Ishikawa (cell line): ENCODE measurements around the gene DHRS12.

Source experiments
- CEBPB ChIP-seq: IDR thresholded peaks from 2 replicates; pipeline ENCODE4 v1.6.1; 2012
- CREB1 ChIP-seq: IDR thresholded peaks from 2 replicates; pipeline ENCODE4 v1.6.1; 2012; ENCODE audit warnings: low read depth
- EGR1 ChIP-seq: IDR thresholded peaks from 2 replicates; pipeline ENCODE4 v1.6.1; 2012
- EP300 ChIP-seq: IDR thresholded peaks from 2 replicates; pipeline ENCODE4 v1.6.1; 2012; ENCODE audit warnings: borderline replicate concordance
- FOXM1 ChIP-seq: IDR thresholded peaks from 2 replicates; pipeline ENCODE4 v1.6.1; 2012; ENCODE audit warnings: low read depth, borderline replicate concordance
- MAX ChIP-seq: IDR thresholded peaks from 2 replicates; pipeline ENCODE4 v1.6.1; 2012
- NFIC ChIP-seq: IDR thresholded peaks from 2 replicates; pipeline ENCODE4 v1.6.1; 2012
- RAD21 ChIP-seq: IDR thresholded peaks from 2 replicates; pipeline ENCODE4 v1.6.1; 2012; ENCODE audit warnings: low read depth
- TAF1 ChIP-seq: IDR thresholded peaks from 2 replicates; pipeline ENCODE4 v1.6.1; 2012; ENCODE audit warnings: low read depth, mild to moderate bottlenecking
- TCF12 ChIP-seq: IDR thresholded peaks from 2 replicates; pipeline ENCODE4 v1.6.1; 2012; ENCODE audit warnings: low read depth
- TEAD4 ChIP-seq: IDR thresholded peaks from 2 replicates; pipeline ENCODE4 v1.6.1; 2012
- USF1 ChIP-seq: IDR thresholded peaks from 2 replicates; pipeline ENCODE4 v1.6.1; 2012
- YY1 ChIP-seq: IDR thresholded peaks from 2 replicates; pipeline ENCODE4 v1.6.1; 2012; ENCODE audit warnings: low read depth
- ZBTB7A ChIP-seq: IDR thresholded peaks from 2 replicates; pipeline ENCODE4 v1.6.1; 2012; ENCODE audit warnings: low read depth
- TF ChIP-seq, protein P1 (sequence below): IDR thresholded peaks from 2 replicates; pipeline ENCODE4 v1.6.1; 2012; ENCODE audit warnings: low read depth, mild to moderate bottlenecking

DHRS12 gene

DNA sequence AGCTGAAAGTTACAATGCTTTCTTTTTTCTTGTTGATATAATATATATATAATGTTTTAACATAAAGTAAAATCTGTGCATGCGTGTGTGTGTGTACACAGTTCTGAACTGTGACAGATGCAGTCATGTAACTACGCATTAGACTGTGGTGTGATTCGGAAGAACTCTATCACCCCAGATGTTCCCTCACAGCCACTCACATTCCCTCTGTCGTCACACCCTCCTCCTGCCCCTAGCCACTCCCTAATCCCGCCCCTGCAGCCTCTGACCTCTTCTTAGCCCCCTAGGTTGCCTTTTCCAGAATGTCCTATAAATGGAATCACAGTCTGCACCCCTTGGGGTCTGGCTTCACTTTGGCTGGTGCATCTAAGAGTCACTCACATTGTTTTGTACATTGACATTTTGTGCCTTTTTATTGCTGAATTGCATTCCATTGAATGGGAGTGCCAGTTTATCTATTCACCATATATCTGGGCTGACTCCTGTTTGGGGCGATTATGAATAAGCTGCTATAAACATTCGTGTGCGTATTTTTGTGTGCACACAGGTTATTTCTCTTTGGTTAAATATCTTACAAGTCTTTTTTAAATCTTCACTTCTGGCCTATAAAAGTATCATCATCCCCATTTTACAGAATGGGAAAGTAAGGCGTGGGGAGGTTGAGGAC is 20.4 kb downstream of the DHRS12 start:
- TF ChIP-seq EGR1, result no peak
- no peak for TF ChIP-seq TEAD4
- TF ChIP-seq USF1, result no peak
- TF ChIP-seq, protein P1, sequence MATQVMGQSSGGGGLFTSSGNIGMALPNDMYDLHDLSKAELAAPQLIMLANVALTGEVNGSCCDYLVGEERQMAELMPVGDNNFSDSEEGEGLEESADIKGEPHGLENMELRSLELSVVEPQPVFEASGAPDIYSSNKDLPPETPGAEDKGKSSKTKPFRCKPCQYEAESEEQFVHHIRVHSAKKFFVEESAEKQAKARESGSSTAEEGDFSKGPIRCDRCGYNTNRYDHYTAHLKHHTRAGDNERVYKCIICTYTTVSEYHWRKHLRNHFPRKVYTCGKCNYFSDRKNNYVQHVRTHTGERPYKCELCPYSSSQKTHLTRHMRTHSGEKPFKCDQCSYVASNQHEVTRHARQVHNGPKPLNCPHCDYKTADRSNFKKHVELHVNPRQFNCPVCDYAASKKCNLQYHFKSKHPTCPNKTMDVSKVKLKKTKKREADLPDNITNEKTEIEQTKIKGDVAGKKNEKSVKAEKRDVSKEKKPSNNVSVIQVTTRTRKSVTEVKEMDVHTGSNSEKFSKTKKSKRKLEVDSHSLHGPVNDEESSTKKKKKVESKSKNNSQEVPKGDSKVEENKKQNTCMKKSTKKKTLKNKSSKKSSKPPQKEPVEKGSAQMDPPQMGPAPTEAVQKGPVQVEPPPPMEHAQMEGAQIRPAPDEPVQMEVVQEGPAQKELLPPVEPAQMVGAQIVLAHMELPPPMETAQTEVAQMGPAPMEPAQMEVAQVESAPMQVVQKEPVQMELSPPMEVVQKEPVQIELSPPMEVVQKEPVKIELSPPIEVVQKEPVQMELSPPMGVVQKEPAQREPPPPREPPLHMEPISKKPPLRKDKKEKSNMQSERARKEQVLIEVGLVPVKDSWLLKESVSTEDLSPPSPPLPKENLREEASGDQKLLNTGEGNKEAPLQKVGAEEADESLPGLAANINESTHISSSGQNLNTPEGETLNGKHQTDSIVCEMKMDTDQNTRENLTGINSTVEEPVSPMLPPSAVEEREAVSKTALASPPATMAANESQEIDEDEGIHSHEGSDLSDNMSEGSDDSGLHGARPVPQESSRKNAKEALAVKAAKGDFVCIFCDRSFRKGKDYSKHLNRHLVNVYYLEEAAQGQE, result no peak
- no peak for TF ChIP-seq YY1
- no peak for TF ChIP-seq EP300
- TF ChIP-seq MAX, result no peak
- TF ChIP-seq RAD21, result no peak
- no peak for TF ChIP-seq NFIC
- no peak for TF ChIP-seq ZBTB7A

DNA sequence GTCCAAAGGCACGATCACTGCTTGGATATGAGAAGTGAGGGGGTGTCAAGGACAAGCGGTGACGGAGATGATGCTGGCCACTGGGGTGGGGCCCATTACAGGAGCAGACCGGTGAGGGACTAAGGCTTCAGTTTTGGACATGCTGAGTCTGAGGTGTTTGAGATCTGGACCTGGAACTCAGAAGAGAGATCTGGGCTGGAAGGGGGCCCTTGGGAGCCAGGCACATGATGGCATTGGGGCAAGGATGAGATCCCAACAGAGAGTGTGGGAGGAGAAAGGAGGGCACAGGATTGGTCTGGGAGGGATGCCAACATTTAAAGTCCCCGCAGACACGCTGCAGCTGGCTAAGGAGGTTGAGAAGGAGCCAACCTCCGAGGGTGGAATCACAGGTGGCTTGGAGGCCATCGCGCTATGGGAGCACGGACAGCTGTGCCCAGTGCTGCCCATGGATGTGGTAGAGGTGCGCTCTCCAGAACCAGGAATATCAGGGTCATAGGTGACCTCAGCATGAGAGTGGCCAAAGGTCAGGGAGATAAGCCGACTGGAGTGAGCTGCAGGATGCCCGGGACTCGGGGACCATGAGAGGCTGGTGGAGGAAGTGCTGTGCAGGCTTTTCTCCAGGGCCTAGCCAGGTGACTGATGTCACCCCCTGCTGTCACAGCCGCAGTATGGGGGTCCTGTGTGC is 21.8 kb downstream of the DHRS12 start:
- TF ChIP-seq RAD21, result no peak
- no peak for TF ChIP-seq CEBPB
- TF ChIP-seq EP300, result no peak
- TF ChIP-seq, protein P1, result no peak
- no peak for TF ChIP-seq TAF1
- TF ChIP-seq MAX, result no peak

DNA sequence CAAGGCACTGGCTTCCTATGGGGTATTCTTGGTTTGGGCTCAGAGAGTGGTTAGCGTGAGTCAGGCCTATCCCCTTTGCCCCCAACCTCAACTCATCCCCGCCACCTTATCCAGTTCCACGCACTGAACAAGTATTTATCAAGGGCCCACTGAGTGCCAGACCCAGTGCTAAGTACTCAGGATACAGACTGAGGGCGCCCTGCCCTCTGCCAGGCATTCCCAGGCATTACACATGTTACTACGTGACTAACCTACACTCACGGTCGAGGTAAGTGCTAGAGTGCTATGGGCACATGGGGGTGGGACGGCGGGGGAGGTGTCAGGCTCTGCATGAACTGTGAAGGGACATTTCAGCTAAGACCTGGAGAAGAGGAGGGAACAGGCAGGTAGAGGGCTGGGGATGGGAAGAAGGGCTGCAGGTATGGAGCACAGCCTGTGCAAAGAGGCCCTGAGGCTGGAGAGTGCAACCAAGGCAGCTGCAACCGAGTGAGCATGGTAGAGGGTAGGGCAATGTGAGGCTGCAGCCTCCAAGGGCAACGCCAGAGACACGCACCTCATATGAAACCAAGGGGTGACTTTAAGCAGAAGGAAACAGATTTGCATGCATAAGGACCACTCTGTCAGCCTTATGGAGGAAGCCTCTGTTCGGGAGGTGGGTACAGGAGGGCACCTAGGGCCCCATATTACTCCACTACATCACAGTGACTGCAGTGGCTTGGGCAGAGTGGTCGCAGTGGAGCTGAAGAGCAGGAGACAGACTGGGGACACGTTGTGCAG is 22.5 kb downstream of the DHRS12 start:
- TF ChIP-seq RAD21, result peak; percentile 50
- TF ChIP-seq FOXM1, result no peak

- TF ChIP-seq MAX (no peak), FOXM1 (no peak), RAD21 (no peak), CREB1 (no peak), TAF1 (no peak), TCF12 (no peak)
These were observed 23.9 kb downstream of the DHRS12 start for GRCh38 chr13:51780099-51780498.

- no peak for TF ChIP-seq NFIC
- no peak for TF ChIP-seq USF1
- TF ChIP-seq CREB1, result no peak
- TF ChIP-seq TAF1, result no peak
- no peak for TF ChIP-seq TCF12
- TF ChIP-seq EP300, result no peak
These were observed 25.6 kb downstream of the DHRS12 start for GRCh38 chr13:51778392-51778791.

DNA sequence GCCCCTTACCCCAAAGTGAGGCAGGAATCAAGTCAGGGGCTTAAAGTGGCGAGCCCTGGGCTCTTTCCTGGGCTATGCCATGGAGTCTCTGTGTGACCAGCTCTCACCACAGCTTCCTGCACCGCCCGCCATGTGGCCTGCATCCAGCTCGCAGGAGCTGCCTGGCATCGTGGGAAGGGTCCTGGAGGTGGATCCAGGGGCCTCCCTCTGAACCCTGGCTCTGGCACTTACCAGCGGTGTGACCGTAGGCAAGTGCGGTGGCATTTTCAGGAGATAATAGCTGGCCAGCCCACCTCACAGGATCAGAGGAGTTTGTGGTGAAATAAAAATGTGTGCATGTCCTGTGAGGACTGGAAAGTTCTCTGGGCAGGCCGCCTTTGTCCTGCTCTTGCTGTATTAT is 26.0 kb downstream of the DHRS12 start:
- TF ChIP-seq NFIC (no peak), CEBPB (no peak), RAD21 (no peak), FOXM1 (no peak), USF1 (no peak), TCF12 (no peak), EP300 (no peak), MAX (no peak), CREB1 (no peak)
